GM19452 (cell line): ENCODE measurements around the gene PRDM13.
A peak's percentile ranks its signal among the peaks of the same experiment; 100 is the strongest.
"Not testable (repeated sequence)": the region's sequence is repeated elsewhere in the genome, so short reads cannot be mapped to it uniquely, and the experiment has no call there.

Experiments
- ATAC-seq: cut with Tn5 transposase; IDR thresholded peaks from one replicate; pipeline ENCODE4 v1.9.1; 2021; ENCODE audit not compliant: unreplicated experiment

Gene PRDM13

GRCh38 chr6:99606656-99607415 lies at the start of gene PRDM13:
Gene PRDM13 (plus strand): TSS chr6:99606833. CDS start chr6:99607035, 202 bp downstream.
- ATAC-seq = no peak

DNA sequence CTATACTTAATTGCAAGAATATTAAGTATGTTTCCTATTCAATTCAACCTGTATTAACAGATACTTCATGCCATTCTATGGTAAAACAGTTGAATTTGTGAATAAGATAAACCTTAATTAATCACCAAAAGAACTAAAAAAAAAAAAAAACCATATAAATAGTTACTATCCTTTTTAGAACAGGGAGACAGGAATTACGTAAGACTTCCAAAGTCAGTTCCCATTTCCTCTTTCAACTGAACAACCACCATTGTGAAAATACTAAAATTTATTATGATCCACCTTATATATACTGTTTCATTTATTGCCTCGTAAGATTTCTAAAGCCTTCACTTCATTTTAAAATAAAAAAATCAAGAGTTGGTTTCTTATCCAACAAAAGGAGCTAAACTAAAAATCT lies 47.6 kb upstream of the PRDM13 start:
- ATAC-seq = no peak

DNA sequence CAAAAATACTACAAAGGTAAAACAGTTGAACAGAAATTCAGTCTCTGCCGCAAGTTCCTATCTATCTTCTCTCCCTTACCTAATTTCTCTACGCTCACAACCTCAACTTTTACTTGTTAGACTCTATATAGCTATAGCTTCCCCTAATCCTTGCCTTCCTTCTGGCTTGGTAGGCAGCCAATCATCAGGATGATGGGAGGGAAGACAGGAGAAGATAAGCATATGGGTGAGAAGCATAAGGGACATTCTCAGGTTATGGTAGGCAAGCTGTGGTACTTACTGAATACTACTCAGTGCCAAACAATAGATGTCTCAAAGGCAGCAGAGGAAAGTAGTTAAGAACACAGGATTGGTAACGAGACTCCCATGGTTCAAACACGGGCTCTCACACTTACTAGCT lies 46.0 kb upstream of the PRDM13 start:
- ATAC-seq = no peak

- ATAC-seq = no peak
Measured at GRCh38 chr6:99563056-99563723, 43.4 kb upstream of the PRDM13 start.

GRCh38 chr6:99568103-99568933 lies 38.3 kb upstream of the PRDM13 start, which contains the start of gene CCNC:
Gene CCNC (minus strand): TSS chr6:99568660. CDS start chr6:99568527, 133 bp downstream.
- ATAC-seq = peak; percentile 98

DNA sequence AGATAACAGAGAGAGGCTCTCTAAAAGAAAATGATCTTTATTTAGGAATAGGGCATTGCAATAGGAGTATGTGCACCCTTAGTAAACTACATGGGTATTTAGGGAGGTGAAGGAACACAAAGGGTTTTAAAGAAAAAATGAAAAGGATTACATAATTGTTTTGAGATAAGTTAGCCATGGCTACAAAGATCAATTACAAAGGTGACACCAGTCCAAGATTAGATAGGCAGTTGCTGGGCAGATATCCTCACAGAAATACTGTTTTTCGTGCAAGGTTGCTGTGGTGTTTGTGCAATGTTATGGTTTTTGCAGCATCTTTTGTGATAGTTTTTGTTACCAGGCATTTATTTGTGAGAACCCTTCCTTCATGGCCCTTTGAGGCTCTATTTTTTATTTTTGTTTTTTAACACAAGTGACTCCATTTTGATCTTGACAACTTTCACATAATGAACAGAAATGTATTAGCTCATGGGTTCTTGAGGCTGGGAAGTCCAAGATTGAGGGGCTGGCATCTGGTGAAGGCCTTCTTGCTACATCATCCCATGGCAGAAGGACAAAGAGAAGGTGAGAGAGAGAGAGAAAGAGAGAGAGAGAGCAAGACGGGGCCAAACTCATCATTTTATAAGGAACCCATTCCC lies 32.5 kb upstream of the PRDM13 start:
- ATAC-seq = no peak

GRCh38 chr6:99575544-99576227 lies 30.9 kb upstream of the PRDM13 start:
- no peak for ATAC-seq

DNA sequence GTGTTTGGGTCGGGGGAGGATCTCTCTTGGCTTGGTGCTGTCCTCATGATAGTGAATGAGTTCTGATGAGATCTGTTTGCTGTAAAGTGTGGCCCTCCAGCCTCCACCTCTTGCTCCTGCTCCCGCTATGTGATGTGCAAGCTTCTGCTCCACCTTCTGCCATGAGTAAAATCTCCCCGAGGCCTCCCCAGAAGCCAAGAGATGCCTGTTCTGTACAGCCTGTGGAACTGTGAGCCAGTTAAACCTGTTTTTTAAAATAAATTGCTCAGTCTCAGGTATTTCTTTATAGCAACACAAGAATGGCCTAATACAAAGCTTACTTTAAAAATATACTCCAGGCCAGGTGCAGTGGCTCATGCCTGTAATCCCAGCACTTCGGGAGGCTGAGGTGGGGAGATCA lies 26.9 kb upstream of the PRDM13 start:
- ATAC-seq = no peak

- no peak for ATAC-seq
Measured at GRCh38 chr6:99587792-99588191, 18.8 kb upstream of the PRDM13 start.

DNA sequence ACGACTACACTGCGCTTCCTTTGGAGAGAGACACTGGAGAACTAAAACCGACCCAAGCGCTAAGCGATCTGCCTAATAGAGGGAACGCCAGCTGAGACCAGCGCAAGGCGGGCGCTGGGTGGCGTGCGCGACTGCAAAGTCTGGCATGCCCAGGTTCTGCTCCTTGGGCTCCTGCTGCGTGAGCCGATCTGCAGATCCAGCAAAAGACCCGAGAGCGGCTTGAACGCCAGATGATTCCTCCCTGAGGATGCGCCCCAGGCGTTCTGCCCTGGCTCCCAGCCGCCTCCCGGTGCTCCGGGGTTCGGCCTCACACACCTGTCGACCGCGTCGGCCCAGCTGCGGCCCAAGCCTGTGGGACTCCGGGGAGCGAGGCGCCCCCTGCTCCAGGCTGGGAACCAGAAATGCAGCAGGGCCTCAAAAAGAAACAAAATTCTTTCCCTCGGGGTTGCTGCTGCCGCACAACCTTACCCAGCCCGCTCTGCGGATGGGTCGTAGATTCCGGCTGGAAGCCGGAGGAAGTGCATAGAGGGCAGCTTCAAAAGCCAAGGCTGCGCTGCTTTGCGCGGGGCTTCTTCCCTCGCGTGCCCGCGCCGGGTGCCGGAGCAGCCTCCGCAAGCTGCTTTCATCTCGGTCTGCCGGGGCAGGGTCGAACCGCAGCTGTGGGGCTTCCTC lies 17.9 kb upstream of the PRDM13 start:
- ATAC-seq = peak; percentile 93

DNA sequence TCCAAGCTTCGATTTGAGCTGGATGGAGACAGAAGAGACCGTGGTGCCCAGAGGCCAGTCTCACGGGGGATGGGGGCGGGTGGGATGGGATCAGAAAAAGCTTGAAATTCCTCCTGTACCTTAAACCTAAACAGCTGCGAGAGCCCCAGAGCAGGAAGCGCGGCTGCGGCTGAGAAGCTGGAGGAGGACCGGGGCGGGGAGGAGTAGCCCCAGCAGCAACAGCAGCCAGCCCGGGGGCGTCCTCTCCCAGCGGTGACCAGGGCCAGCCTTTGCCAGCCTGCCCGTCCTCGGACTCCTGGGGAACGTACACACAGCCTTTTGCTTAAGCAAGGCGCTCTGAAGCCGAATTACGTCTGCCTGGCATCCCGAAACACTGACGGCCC lies 17.4 kb upstream of the PRDM13 start:
- ATAC-seq = peak; percentile 13

DNA sequence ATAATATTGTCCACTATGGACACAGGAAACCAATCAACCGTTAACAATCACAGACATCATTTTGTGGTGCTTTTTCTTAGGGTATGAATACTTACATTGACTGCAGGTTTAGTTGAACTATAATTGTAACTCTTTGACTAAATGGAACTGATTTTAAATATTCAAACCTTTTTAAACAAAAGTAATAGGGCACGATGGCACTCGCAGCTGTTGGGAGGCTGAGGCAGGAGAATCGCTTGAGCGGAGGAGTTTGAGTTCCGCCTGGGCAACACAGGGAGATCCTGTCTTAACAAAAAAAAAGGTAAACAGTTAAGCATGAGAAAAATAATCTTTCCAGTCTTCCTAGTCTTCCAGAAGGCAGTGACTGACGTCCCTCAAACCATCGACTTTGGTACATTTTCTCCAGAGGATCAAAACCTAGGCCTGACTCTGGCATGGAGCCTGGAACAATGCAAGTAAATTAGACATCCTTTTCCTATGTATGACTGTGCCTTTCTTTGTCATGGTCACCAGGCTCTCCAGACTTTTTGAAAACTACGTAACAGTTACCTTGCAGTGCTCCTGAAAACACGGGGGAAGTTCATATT lies 16.6 kb upstream of the PRDM13 start:
- no peak for ATAC-seq

GRCh38 chr6:99590728-99591672 lies 15.6 kb upstream of the PRDM13 start:
- no peak for ATAC-seq

DNA sequence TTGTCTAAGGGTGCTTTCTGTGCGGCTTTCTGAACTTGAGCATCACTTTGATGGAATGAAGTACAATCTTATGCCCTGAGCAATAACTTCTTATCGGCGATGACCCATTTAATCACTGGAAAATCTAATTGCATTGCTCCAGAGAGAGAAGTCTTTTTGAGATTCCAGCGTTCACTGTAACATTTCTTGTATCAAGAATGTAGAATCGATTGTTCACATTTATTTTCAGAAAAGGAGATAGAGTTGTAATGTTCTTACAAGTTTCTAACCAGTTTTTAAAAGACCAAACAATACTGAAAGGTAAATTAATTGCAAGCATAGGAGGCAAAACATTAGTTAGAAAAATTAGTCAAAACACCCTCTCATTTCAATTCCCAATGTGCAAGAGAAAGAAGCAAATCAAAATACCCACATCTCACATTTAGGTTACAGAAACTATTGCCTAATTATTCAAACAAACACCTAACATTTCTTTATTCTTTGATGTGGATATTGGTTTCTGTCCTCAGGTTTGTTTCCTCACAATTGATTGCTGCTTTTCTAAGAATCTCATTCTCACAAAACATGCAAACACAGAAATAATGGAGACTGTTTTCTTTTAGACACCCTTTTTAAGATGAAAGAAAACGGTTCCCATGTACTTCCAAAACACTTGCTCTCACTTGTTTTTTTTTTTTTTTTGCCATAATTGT lies 14.8 kb upstream of the PRDM13 start:
- ATAC-seq = no peak

GRCh38 chr6:99592900-99593299 lies 13.7 kb upstream of the PRDM13 start:
- ATAC-seq = no peak

GRCh38 chr6:99594696-99595095 lies 11.9 kb upstream of the PRDM13 start:
- ATAC-seq = not testable (repeated sequence)

- no peak for ATAC-seq
Measured at GRCh38 chr6:99602520-99603420, 3.9 kb upstream of the PRDM13 start.
